ENCODE measurements around the gene RALGAPB.
A peak's percentile ranks its signal among the peaks of the same experiment; 100 is the strongest.
"Not testable (repeated sequence)": the region's sequence is repeated elsewhere in the genome, so short reads cannot be mapped to it uniquely, and the experiment has no call there.

Gene RALGAPB

GRCh38 chr20:38429301-38429700 is 43.3 kb upstream of the RALGAPB start:
- no peak for TF ChIP-seq ZFX (IDR thresholded peaks at IDR 0.05; ENCODE audit: borderline replicate concordance)
- TF ChIP-seq, protein P1, sequence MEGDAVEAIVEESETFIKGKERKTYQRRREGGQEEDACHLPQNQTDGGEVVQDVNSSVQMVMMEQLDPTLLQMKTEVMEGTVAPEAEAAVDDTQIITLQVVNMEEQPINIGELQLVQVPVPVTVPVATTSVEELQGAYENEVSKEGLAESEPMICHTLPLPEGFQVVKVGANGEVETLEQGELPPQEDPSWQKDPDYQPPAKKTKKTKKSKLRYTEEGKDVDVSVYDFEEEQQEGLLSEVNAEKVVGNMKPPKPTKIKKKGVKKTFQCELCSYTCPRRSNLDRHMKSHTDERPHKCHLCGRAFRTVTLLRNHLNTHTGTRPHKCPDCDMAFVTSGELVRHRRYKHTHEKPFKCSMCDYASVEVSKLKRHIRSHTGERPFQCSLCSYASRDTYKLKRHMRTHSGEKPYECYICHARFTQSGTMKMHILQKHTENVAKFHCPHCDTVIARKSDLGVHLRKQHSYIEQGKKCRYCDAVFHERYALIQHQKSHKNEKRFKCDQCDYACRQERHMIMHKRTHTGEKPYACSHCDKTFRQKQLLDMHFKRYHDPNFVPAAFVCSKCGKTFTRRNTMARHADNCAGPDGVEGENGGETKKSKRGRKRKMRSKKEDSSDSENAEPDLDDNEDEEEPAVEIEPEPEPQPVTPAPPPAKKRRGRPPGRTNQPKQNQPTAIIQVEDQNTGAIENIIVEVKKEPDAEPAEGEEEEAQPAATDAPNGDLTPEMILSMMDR (IDR thresholded peaks at IDR 0.05), result no peak
- H3K27ac ChIP-seq, result no peak overlapping the region

DNA sequence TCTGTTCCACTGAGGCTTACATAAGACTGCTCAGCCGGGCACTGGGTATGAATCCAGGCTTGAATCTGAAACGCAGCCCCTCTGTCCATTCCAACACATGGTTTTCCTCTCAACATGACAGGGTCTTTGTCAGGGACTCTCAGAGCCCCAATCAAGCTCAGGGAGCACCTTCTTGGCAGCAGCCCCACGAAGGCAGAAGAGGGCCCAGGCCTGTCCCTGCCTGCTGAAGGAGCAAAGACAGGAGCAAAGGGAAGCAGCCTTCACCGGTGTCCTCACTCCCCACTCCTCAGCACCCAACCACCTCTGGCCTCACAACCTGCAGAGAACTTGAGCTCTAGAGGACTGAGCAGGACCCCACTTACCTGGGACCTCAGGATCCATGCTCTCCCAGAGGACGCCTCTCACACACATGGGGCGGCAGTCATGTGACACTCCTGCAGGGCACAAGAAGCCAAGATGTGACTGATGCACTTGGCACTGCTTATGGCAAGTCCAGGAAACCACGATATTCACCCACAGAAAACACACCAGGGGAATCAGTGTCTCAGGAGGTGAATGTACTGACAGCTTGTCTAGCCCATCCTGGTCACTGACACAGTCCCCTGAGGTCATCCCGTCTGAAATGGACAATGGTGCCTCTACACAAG is 41.8 kb upstream of the RALGAPB start:
- no peak overlapping the region for H3K27ac ChIP-seq
- TF ChIP-seq ZFX (IDR thresholded peaks at IDR 0.05; ENCODE audit: borderline replicate concordance), result no peak
- TF ChIP-seq, protein P1 (IDR thresholded peaks at IDR 0.05), result no peak

DNA sequence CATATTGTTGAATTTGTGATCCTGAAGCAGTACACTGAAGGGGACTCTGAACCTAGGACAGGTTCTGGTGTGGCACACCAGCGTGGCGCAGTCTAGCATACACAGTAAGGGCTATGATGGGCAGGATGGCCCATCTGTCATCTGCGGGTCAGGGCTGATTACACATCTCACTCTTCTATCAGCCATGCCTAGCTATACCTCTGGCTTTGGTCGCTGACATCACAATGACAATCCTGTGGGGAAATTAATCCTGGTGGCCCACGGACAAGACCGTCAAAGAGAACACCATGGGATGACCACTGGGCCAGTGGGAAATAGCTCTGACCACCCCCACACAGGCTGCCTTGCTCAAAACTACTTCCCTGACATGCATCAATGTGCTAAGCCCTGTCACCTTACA is 40.4 kb upstream of the RALGAPB start:
- no peak overlapping the region for H3K27ac ChIP-seq
- TF ChIP-seq, protein P1 (IDR thresholded peaks at IDR 0.05), result no peak
- TF ChIP-seq ZFX (IDR thresholded peaks at IDR 0.05; ENCODE audit: borderline replicate concordance), result no peak

DNA sequence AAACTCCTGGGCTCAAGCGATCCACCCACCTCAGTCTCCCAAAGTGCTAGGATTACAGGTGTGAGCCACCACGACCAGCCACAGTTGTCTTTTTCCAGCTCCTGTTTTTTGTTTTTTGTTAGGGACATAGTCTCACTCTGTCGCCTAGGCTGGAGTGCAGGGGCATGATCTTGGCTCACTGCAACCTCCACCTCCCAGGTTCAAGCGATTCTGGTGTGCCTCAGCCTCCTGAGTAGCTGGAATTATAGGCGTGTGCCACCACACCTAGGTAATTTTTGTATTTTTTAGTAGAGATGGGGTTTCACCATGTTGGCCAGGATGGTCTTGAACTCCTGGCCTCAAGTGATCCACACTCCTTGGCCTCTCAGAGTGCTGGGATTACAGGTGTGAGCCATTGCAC is 39.8 kb upstream of the RALGAPB start:
- H3K27ac ChIP-seq, result not testable (repeated sequence)

DNA sequence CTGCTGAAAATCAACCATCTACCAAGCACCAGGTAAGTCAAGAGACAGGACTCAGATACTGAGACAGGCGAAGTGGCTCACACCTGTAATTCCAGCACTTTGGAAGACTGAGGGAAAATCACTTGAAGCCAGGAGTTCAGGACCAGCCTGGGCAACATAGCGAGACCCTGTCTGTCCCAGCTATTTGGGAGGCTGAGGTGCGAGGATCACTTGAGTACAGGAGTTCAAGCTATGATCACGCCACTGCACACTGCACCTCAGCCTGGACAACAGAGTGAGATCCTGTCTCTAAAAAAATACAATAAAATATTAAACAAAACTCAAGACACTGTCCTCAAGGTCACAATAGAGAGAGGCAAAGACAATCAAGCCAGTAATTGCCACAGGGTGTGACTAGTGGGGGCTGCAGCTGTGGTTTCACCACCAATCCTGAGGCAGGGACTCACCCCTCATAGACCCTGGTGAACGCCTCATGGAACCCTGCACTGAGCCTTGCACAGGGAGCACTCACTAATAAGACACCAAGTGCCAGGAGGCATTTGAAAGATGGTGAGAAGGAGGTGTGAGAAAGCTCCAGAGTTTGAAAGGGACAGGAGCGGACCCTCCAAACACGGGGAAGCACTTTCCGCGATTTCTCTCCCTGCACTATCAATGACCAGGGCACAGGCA is 39.2 kb upstream of the RALGAPB start:
- no peak overlapping the region for H3K27ac ChIP-seq
- TF ChIP-seq, protein P1 (IDR thresholded peaks at IDR 0.05), result no peak
- no peak for TF ChIP-seq ZFX (IDR thresholded peaks at IDR 0.05; ENCODE audit: borderline replicate concordance)

DNA sequence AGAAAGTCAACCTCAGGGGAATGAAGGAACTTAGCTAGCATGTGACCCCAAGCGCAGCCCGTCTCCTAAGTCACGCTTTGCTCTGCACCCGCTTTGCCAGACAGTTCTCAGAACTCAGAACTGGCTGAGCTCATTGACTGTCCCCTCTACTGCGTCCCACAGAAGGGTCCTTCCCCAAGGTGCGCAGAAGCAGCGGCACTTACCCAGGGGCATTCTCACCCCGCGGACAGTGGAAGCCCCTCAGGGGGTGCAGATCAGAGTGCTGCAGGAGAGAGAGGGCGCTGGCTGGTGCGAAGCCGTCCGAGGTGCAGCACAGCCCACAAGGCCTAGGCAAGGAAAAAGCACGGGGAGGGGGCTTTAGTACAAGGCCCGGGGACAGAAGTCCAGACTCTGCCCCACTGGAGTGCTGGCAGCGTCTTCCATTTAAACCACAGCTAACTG is 38.3 kb upstream of the RALGAPB start:
- TF ChIP-seq, protein P1 (IDR thresholded peaks at IDR 0.05), result no peak
- no peak for TF ChIP-seq ZFX (IDR thresholded peaks at IDR 0.05; ENCODE audit: borderline replicate concordance)
- peak overlapping the region; percentile 76 for H3K27ac ChIP-seq

GRCh38 chr20:38434770-38435554 is 37.7 kb upstream of the RALGAPB start, which contains the start of gene SNHG17:
Gene SNHG17, minus strand, starts transcription at chr20:38435328.
- H3K27ac ChIP-seq, result peak within 1 kb of the TSS; percentile 76
- TF ChIP-seq ZFX (IDR thresholded peaks at IDR 0.05; ENCODE audit: borderline replicate concordance), result no peak
- TF ChIP-seq, protein P1 (IDR thresholded peaks at IDR 0.05), result peak; percentile 99

All from 22Rv1 (cell line).